ENCODE data around the gene EEA1.

DNA sequence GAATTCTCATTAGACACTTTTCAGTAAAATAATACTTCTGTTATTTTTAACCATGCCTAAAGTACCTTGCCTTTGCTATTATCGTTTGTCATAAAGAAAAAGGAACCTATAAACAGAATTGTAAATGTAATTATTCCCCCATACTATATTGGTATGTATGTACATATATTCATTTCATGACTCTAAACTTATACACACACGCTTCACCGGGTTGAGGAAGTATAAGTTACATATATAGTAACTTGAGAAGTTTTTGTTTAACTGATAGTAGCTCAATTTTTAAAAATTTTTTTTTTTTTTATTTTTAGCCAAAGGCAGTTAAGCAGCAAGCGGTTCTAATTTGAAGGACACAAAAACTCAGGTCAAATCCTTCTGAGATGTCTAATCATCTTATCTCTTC lies 118.7 kb downstream of the EEA1 start:
- TF ChIP-seq, protein P1, sequence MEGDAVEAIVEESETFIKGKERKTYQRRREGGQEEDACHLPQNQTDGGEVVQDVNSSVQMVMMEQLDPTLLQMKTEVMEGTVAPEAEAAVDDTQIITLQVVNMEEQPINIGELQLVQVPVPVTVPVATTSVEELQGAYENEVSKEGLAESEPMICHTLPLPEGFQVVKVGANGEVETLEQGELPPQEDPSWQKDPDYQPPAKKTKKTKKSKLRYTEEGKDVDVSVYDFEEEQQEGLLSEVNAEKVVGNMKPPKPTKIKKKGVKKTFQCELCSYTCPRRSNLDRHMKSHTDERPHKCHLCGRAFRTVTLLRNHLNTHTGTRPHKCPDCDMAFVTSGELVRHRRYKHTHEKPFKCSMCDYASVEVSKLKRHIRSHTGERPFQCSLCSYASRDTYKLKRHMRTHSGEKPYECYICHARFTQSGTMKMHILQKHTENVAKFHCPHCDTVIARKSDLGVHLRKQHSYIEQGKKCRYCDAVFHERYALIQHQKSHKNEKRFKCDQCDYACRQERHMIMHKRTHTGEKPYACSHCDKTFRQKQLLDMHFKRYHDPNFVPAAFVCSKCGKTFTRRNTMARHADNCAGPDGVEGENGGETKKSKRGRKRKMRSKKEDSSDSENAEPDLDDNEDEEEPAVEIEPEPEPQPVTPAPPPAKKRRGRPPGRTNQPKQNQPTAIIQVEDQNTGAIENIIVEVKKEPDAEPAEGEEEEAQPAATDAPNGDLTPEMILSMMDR (conservative IDR thresholded peaks at IDR 0.05; ENCODE audit: low read depth, low read length) = no peak
- TF ChIP-seq RCOR1 (IDR thresholded peaks at IDR 0.05; ENCODE audit: insufficient replicate concordance, low read length) (no peak), BHLHE40 (IDR thresholded peaks at IDR 0.05; ENCODE audit: low read depth, low read length) (no peak), POLR2A (IDR thresholded peaks at IDR 0.05; ENCODE audit: low read depth, low read length) (no peak), CHD1 (IDR thresholded peaks at IDR 0.05; ENCODE audit: low read depth, low read length) (no peak), RFX5 (IDR thresholded peaks at IDR 0.05; ENCODE audit: low read depth, low read length) (no peak), SMC3 (IDR thresholded peaks at IDR 0.05; ENCODE audit: low read depth, low read length) (no peak)
